GM12801 (cell line): ENCODE data around the gene FMN2.

Experiments used
- TF ChIP-seq, protein P1 (sequence below): IDR thresholded peaks from one replicate; pipeline ENCODE4 v1.5.1; 2011; ENCODE audit warnings: control low read depth; ENCODE audit not compliant: insufficient read length; ENCODE audit errors: extremely low read depth

The FMN2 gene

DNA sequence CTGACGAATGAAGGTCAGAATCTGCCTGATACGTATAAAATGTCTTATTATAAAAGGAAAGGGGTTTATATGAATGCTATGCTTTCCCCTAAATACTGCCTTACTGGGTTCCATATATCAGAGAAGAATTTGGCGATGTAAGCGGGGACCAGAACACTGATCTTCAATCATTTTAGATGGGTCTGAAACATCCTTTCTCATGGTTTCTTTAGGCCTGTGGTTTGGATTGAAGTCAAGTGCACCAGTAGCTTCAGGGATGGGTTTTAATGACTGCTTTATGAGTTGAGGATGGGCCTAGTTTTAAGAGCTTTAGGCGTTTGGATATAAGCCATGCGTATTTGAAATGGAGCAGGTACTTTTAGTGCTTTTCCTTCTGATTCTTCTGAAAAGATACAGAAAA lies 6.9 kb downstream of the FMN2 start:
- TF ChIP-seq, protein P1, sequence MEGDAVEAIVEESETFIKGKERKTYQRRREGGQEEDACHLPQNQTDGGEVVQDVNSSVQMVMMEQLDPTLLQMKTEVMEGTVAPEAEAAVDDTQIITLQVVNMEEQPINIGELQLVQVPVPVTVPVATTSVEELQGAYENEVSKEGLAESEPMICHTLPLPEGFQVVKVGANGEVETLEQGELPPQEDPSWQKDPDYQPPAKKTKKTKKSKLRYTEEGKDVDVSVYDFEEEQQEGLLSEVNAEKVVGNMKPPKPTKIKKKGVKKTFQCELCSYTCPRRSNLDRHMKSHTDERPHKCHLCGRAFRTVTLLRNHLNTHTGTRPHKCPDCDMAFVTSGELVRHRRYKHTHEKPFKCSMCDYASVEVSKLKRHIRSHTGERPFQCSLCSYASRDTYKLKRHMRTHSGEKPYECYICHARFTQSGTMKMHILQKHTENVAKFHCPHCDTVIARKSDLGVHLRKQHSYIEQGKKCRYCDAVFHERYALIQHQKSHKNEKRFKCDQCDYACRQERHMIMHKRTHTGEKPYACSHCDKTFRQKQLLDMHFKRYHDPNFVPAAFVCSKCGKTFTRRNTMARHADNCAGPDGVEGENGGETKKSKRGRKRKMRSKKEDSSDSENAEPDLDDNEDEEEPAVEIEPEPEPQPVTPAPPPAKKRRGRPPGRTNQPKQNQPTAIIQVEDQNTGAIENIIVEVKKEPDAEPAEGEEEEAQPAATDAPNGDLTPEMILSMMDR = no peak

DNA sequence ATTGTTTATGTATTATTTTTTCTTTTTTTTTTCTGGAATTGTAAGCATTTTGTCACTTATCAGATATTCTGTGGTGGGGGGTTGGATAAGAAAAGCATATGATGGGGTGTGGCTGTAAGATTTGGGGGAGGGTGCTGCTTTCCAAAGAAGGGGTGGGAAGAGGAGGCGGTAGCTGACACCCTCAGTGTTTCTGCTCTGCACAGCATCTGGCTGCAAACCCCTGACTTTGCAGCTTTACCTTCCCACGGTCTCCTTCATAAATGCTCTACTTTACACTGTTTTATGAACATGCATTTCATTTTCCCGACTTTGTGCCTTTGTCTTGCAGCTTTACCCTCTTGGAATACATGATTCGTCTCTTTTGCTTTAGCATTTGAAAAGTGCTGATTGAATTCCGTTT lies 7.6 kb downstream of the FMN2 start:
- TF ChIP-seq, protein P1 = no peak

DNA sequence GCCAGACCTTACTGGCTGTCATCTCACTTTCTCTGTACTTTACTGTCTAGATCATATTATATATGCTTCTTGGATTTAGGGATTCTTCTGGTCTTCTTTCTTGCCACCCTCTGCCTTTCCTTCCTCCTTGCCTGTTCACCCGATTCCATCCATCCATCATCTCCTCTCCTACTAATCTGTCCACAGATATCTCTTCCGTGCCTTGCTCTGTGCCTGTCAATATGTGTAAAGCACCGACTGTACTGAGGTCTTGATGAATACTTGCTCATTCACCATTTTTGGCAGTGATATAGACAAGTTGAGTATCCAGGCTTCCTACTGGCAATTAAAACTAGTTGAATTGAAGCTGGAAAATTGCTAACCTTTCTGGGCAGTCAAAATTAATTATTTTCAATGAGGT lies 8.1 kb downstream of the FMN2 start:
- TF ChIP-seq, protein P1 = no peak

DNA sequence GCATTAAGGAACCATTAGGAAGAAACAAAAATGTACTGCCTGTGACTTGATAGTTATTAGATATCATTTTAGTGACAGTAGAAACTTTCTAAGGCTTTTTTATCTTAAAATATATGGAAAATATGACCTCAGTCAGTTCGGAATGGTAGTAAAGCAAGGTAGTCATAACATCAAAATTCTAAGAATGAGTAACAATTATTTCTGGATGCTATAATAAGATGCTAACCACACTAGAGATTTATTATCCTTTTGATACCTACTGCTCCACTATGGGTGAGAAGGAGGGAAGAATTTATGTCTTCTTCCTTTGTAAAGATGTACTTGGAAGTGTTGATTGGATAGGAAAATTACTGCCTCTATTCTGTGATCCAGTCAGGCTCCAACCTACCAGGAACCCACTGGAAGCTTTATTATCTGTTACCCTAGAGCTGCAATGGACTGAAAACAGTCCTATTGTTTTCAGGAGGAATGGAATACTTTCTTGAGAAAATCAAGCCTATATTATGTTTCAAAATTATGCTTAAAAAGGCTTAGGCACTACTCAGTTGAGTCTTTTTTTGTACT lies 8.8 kb downstream of the FMN2 start:
- TF ChIP-seq, protein P1 = no peak

DNA sequence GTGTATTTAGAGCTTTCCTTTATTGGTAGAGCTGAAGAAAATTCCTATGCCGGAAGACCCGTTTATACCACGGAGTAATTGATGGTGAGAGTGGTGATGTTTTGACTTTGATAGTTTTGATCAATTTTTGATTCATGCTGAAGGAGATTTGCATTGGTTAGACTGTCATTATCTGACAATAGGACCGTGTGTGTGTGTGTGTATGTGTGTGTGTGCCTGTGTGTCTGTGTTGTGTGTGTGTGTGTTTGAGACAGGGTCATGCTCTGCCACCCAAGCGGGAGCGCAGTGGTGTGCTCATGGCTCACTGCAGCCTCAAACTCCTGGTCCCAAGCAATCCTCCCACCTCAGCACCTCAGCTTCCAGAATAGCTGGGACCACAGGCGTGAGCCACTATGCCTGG lies 9.6 kb downstream of the FMN2 start:
- TF ChIP-seq, protein P1 = no peak

DNA sequence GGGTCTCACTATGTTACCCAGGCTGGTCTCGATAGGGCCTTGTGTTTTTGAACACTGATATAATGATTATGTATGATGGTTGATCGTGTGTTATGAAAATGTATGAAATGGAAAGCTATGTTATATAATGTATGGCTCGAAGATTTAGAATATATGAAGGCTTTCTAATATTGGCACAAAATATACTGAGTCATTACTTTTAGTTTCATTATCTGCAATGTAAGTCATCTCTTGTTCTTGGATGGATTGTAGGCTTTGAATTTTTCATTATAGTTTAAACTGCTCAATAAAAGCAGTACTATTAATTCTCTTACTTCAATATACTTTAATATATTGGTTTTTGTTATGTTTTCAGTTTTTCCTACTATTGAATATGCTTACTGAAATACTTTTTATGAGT lies 10.1 kb downstream of the FMN2 start:
- TF ChIP-seq, protein P1 = no peak

DNA sequence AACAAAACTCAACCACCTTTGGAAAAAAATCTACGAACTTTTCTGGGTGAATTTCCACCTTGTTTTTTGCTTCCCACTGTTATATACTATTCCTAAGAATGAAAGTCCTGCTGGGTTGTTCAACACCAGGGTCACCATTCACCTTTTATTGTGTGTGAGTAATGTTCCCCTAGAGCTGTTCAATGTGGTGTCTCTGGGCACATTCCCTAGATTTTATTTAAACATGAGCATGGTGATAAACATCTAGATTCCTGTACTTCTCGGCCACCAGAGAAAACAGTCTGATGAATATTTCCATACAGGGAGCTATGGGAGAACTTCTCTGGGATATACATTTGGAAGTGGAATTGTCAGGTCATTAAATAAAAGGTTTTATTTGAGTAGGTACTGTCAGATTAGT lies 13.0 kb downstream of the FMN2 start:
- TF ChIP-seq, protein P1 = no peak
